SK-N-SH (cell line): Measurements from ENCODE around the gene SHB. TPM values are rescaled to one million over a fixed set of nuclear protein-coding genes. Genes with fewer than 3 reads are reported as not detected.
A peak's percentile ranks its signal among the peaks of the same experiment; 100 is the strongest.

Source experiments
- CTCF ChIA-PET: fragments of 300-600, 350-600 bp; formaldehyde crosslinking; extraction: SDS; loops from one replicate; lab custom pipeline; 2021; lab: Yijun Ruan, JAX
- POLR2A ChIA-PET: fragments of 350-600 bp; sonication (Branson Sonifier 250); formaldehyde crosslinking; extraction: SDS; loops from one replicate; lab custom pipeline; 2020; ENCODE audit warnings: antibody characterized with exemption, inconsistent platforms; lab: Yijun Ruan, JAX
- DNase-seq: peaks from one replicate; pipeline ENCODE4 v3.0.0; 2012
- H2AFZ ChIP-seq: fragments of 200-600 bp; sonication (generic); 2 replicates; pipeline ENCODE4 v1.8.1; 2016; ENCODE audit warnings: antibody characterized with exemption, mild to moderate bottlenecking, low read depth
- H3F3A ChIP-seq: fragments of 200-600 bp; sonication (generic); replicated peaks from 2 replicates; pipeline ENCODE3; 2016; ENCODE audit warnings: antibody characterized with exemption, mild to moderate bottlenecking; ENCODE audit not compliant: insufficient read depth
- H3K27ac ChIP-seq, 2 experiments: fragments of 200-500 bp in 1 of 2; fragments of 200-600 bp in 1 of 2; sonication (Bioruptor generic) in 1 of 2; sonication (generic), shearing (Covaris generic) in 1 of 2; 2 replicates each; pipeline versions ENCODE4 v1.5.1 to v1.6.1; 2014 to 2016; ENCODE audit warnings: low read depth in 2 of 2, inconsistent platforms in 1 of 2, low read length in 1 of 2, mild to moderate bottlenecking in 1 of 2, mixed read lengths in 1 of 2
- H3K27me3 ChIP-seq: fragments of 200-600 bp; sonication (generic), shearing (Covaris generic); 2 replicates; pipeline ENCODE4 v1.6.1; 2016; ENCODE audit warnings: mixed run types; ENCODE audit not compliant: insufficient read depth
- H3K36me3 ChIP-seq, 2 experiments: fragments of 200-500 bp in 1 of 2; fragments of 200-600 bp in 1 of 2; sonication (Bioruptor generic) in 1 of 2; sonication (generic) in 1 of 2; replicated peaks in 1 of 2; 2 replicates each; pipeline versions ENCODE3 to v1.5.1; 2014 to 2016; ENCODE audit warnings: low read length in 1 of 2, mild to moderate bottlenecking in 1 of 2; ENCODE audit not compliant: insufficient read depth in 2 of 2, control insufficient read depth in 1 of 2
- H3K4me1 ChIP-seq, 2 experiments: fragments of 200-500 bp in 1 of 2; fragments of 200-600 bp in 1 of 2; sonication (Bioruptor generic) in 1 of 2; sonication (generic), shearing (Covaris generic) in 1 of 2; 2 replicates each; pipeline versions ENCODE4 v1.5.1 to v1.6.1; 2014 to 2016; ENCODE audit warnings: low read depth in 1 of 2, low read length in 1 of 2, mixed run types in 1 of 2; ENCODE audit not compliant: insufficient read depth in 2 of 2, control insufficient read depth in 1 of 2
- H3K4me2 ChIP-seq: fragments of 200-600 bp; sonication (generic), shearing (Covaris generic); 2 replicates; pipeline ENCODE4 v1.6.1; 2017; ENCODE audit warnings: mixed run types
- H3K4me3 ChIP-seq, 2 experiments: fragments of 200-500 bp in 1 of 2; fragments of 200-600 bp in 1 of 2; sonication (Bioruptor generic) in 1 of 2; sonication (generic), shearing (Covaris generic) in 1 of 2; 2 replicates each; pipeline versions ENCODE4 v1.5.1 to v1.8.1; 2014 to 2016; ENCODE audit warnings: low read depth in 2 of 2, inconsistent platforms in 1 of 2, low read length in 1 of 2, mild to moderate bottlenecking in 1 of 2, mixed read lengths in 1 of 2, moderate library complexity in 1 of 2
- H3K79me2 ChIP-seq: fragments of 200-600 bp; sonication (generic); 2 replicates; pipeline ENCODE4 v1.8.1; 2017; ENCODE audit warnings: mild to moderate bottlenecking; ENCODE audit not compliant: insufficient read depth
- H3K9ac ChIP-seq: fragments of 200-600 bp; sonication (generic); 2 replicates; pipeline ENCODE4 v1.6.1; 2017; ENCODE audit warnings: mixed run types
- H3K9me2 ChIP-seq: fragments of 200-600 bp; sonication (generic); 2 replicates; pipeline ENCODE4 v1.6.1; 2017; ENCODE audit warnings: mixed run types
- H3K9me3 ChIP-seq: fragments of 200-600 bp; sonication (generic); 2 replicates; pipeline ENCODE4 v1.6.1; 2017; ENCODE audit warnings: mixed run types, mild to moderate bottlenecking, moderate library complexity
- H4K20me1 ChIP-seq: fragments of 200-600 bp; sonication (generic); 2 replicates; pipeline ENCODE4 v1.6.1; 2017; ENCODE audit warnings: mild to moderate bottlenecking, mixed run types; ENCODE audit not compliant: insufficient read depth
- CHD2 ChIP-seq: fragments of 150-350 bp; IDR thresholded peaks from 2 replicates; pipeline ENCODE4 v1.6.1; 2018; ENCODE audit warnings: low read length; ENCODE audit not compliant: partially characterized antibody
- ELF1 ChIP-seq: IDR thresholded peaks from 2 replicates; pipeline ENCODE4 v1.4.0; 2012
- EZH2phosphoT487 ChIP-seq: fragments of 200-600 bp; sonication (generic); IDR thresholded peaks from 2 replicates; pipeline ENCODE4 v1.6.1; 2017; ENCODE audit warnings: low read depth, mixed run types, mild to moderate bottlenecking, antibody characterized with exemption, moderate library complexity, borderline replicate concordance
- FOSL2 ChIP-seq: IDR thresholded peaks from 2 replicates; pipeline ENCODE4 v1.4.0; 2012; ENCODE audit warnings: low read depth, mild to moderate bottlenecking, moderate library complexity, borderline replicate concordance
- FOXM1 ChIP-seq: IDR thresholded peaks from 2 replicates; pipeline ENCODE4 v1.4.0; 2012; ENCODE audit warnings: low read depth, mild to moderate bottlenecking
- GABPA ChIP-seq: IDR thresholded peaks from 2 replicates; pipeline ENCODE4 v1.4.0; 2012; ENCODE audit warnings: low read depth, mild to moderate bottlenecking
- GATA2 ChIP-seq: sonication (generic); formaldehyde crosslinking; IDR thresholded peaks from 2 replicates; pipeline ENCODE4 v1.5.0; 2020; ENCODE audit warnings: mild to moderate bottlenecking, missing genetic modification reagents
- IRF3 ChIP-seq: fragments of 150-350 bp; IDR thresholded peaks from 2 replicates; pipeline ENCODE4 v1.6.1; 2016; ENCODE audit warnings: mild to moderate bottlenecking, low read depth, low read length
- JUND ChIP-seq: IDR thresholded peaks from 2 replicates; pipeline ENCODE4 v1.4.0; 2012
- MEF2A ChIP-seq: IDR thresholded peaks from 2 replicates; pipeline ENCODE4 v1.4.0; 2012; ENCODE audit warnings: low read depth, borderline replicate concordance
- MXI1 ChIP-seq: IDR thresholded peaks from 2 replicates; pipeline ENCODE4 v1.6.1; 2012; ENCODE audit warnings: mild to moderate bottlenecking, low read depth, low read length, improper control_type of control experiment
- NFIC ChIP-seq: IDR thresholded peaks from 2 replicates; pipeline ENCODE4 v1.4.0; 2012; ENCODE audit warnings: borderline replicate concordance
- PBX3 ChIP-seq: IDR thresholded peaks from 2 replicates; pipeline ENCODE4; 2012
- POLR2AphosphoS5 ChIP-seq: IDR thresholded peaks from 2 replicates; pipeline ENCODE4 v1.6.1; 2012; ENCODE audit warnings: low read depth, low read length
- RCOR1 ChIP-seq: fragments of 150-350 bp; IDR thresholded peaks from 2 replicates; pipeline ENCODE4 v1.6.1; 2017; ENCODE audit warnings: antibody characterized with exemption, low read length
- REST ChIP-seq: IDR thresholded peaks from 2 replicates; pipeline ENCODE4 v1.6.1; 2012; ENCODE audit warnings: mild to moderate bottlenecking, low read depth, low read length, moderate library complexity
- RFX5 ChIP-seq: IDR thresholded peaks from 2 replicates; pipeline ENCODE4 v1.6.1; 2012; ENCODE audit warnings: mild to moderate bottlenecking, improper control_type of control experiment, low read length
- RXRA ChIP-seq: IDR thresholded peaks from 2 replicates; pipeline ENCODE4 v1.4.0; 2012; ENCODE audit warnings: low read depth, mild to moderate bottlenecking, borderline replicate concordance
- TAF1 ChIP-seq: IDR thresholded peaks from 2 replicates; pipeline ENCODE4 v1.6.1; 2012; ENCODE audit warnings: low read depth, mild to moderate bottlenecking, low read length, moderate library complexity, borderline replicate concordance
- TEAD4 ChIP-seq: IDR thresholded peaks from 2 replicates; pipeline ENCODE4 v1.4.0; 2012; ENCODE audit warnings: mild to moderate bottlenecking, borderline replicate concordance; ENCODE audit not compliant: insufficient read depth
- USF1 ChIP-seq: IDR thresholded peaks from 2 replicates; pipeline ENCODE4 v1.4.0; 2012; ENCODE audit warnings: low read depth, borderline replicate concordance
- USF2 ChIP-seq: fragments of 150-350 bp; IDR thresholded peaks from 2 replicates; pipeline ENCODE4 v1.6.1; 2017; ENCODE audit warnings: antibody characterized with exemption, low read length, low read depth, borderline replicate concordance
- whole genome bisulfite sequencing: methylation state at CpG from one replicate; pipeline ENCODE4 v1.1.6; 2017; ENCODE audit warnings: low lambda C conversion rate; 5-methylcytosine and 5-hydroxymethylcytosine counted together
- polyA plus RNA-seq, 3 experiments: library from polyadenylated mRNA; depleted of rRNA; stranded (reverse); fragments of >200 nt; gene quantifications; 2 replicates each; pipeline ENCODE4 v1.2.3, GENCODE V29; 2012
- TF ChIP-seq, protein P1 (sequence below): IDR thresholded peaks from 2 replicates; pipeline ENCODE4 v1.4.0; 2012; ENCODE audit warnings: low read depth, borderline replicate concordance

Gene SHB
- polyA plus RNA-seq, 1 of the 3 experiments (the other 2 are of a cell fraction): 26.0 TPM

DNA sequence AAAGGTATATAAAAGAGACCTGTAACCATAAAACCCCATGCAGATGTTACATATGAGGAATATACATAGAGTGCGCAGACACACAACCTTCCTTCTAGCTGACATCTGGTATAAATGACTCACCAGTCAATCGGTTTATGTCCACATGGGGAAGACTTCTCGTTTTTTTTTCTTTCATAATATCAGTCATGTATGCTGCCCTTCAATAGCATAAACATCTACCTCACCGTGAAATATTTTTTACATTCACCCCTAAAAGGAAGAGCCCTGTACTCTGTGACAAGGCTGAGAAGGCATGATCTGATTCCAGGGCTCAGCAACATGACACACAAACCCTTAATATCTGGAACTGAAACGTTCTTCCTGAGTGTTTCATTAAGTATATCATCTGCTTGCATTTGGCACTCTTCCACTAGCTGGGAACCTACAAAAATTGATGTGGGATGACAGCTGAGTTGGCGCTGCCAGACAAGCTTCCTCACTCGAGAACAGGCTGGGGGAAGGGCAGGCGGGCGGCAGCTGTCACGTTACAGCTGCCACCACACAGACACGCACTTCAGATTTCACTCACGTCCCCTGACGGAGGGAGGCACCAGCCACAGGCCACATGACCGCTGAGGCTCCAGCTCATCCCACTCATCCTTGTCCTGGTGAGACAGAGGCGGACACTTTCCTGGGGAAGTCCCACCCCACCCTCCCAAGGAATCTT, 74.2 kb downstream of the SHB start:
- DNase-seq: peak; percentile 58
- ChIA-PET CTCF (interaction anchor here (1.0 to 5.8 kb wide), 9 partner anchors 10 to 369 kb away, joined by 3 to 38 read pairs (median 4); partner anchors contain the start of gene SHB), POLR2A (no interaction called here)
- no peaks in the 10 kb centered on the region for H3K27me3 ChIP-seq
- no peak overlapping the region for H2AFZ ChIP-seq
- 16% methylated on average over 14 of the region's 15 CpGs for WGBS
- H4K20me1 ChIP-seq: peaks cover 30% of the 10 kb centered on the region
- H3K4me2 ChIP-seq: peak overlapping the region; percentile 74; the same call in 1 of the 2 replicates
- no peaks in the 10 kb centered on the region for H3K9me2 ChIP-seq
- H3K4me3 ChIP-seq: peak overlapping the region in 1 of 2 experiments; percentile 3; a peak in 1 of 4 replicates
- H3K27ac ChIP-seq: peak overlapping the region; percentile 75 to 97
- H3K4me1 ChIP-seq: peaks cover 48 to 70% of the 10 kb centered on the region in 2 experiments; a peak in 3 of 4 replicates
- H3K79me2 ChIP-seq: peaks cover 96% of the 10 kb centered on the region
- no peaks in the 10 kb centered on the region for H3K9me3 ChIP-seq
- H3K9ac ChIP-seq: peak overlapping the region; percentile 22; the same call in 1 of the 2 replicates
- H3K36me3 ChIP-seq: peaks cover 5 to 9% of the 10 kb centered on the region in 2 experiments
- H3F3A ChIP-seq: peaks cover 23% of the 10 kb centered on the region
- TF ChIP-seq PBX3 (peak; percentile 85), TAF1 (no peak), USF1 (peak; percentile 76; the same call in 1 of the 2 replicates), ELF1 (no peak), RCOR1 (peak; percentile 41), NFIC (peak; percentile 85), IRF3 (no peak), GABPA (no peak), TEAD4 (no peak), RXRA (no peak), MXI1 (peak; percentile 82; the same call in 1 of the 2 replicates), FOSL2 (peak; percentile 31; the same call in 1 of the 2 replicates), GATA2 (CRISPR knock-in tag) (no peak; the same call in 1 of the 2 replicates), MEF2A (no peak), POLR2AphosphoS5 (no peak), FOXM1 (no peak), USF2 (no peak), JUND (peak; percentile 21; the same call in 1 of the 2 replicates), REST (no peak), RFX5 (no peak), CHD2 (peak; percentile 90), EZH2phosphoT487 (no peak)
- TF ChIP-seq, protein P1, sequence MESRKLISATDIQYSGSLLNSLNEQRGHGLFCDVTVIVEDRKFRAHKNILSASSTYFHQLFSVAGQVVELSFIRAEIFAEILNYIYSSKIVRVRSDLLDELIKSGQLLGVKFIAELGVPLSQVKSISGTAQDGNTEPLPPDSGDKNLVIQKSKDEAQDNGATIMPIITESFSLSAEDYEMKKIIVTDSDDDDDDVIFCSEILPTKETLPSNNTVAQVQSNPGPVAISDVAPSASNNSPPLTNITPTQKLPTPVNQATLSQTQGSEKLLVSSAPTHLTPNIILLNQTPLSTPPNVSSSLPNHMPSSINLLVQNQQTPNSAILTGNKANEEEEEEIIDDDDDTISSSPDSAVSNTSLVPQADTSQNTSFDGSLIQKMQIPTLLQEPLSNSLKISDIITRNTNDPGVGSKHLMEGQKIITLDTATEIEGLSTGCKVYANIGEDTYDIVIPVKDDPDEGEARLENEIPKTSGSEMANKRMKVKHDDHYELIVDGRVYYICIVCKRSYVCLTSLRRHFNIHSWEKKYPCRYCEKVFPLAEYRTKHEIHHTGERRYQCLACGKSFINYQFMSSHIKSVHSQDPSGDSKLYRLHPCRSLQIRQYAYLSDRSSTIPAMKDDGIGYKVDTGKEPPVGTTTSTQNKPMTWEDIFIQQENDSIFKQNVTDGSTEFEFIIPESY: no peak
